Measurements from ENCODE around the gene GMPS.
"Not testable (repeated sequence)": the region's sequence is repeated elsewhere in the genome, so short reads cannot be mapped to it uniquely, and the experiment has no call there.

GMPS gene

GRCh38 chr3:155861476-155862183, 8.8 kb upstream of the GMPS start:
- peaks cover 8% of the 10 kb centered on the region for H3K27me3 Mint-ChIP-seq (ENCODE audit: low read depth, poor library complexity)
- peaks cover 5% of the 10 kb centered on the region for H3K4me1 Mint-ChIP-seq
- H3K36me3 Mint-ChIP-seq (ENCODE audit: low read depth), result no peaks in the 10 kb centered on the region
- no peak overlapping the region for H3K27ac Mint-ChIP-seq
- H3K4me3 Mint-ChIP-seq, result no peak overlapping the region
- H3K9me3 Mint-ChIP-seq, result peaks cover 6% of the 10 kb centered on the region
- DNase-seq, result no peak
- TF ChIP-seq, protein P1, sequence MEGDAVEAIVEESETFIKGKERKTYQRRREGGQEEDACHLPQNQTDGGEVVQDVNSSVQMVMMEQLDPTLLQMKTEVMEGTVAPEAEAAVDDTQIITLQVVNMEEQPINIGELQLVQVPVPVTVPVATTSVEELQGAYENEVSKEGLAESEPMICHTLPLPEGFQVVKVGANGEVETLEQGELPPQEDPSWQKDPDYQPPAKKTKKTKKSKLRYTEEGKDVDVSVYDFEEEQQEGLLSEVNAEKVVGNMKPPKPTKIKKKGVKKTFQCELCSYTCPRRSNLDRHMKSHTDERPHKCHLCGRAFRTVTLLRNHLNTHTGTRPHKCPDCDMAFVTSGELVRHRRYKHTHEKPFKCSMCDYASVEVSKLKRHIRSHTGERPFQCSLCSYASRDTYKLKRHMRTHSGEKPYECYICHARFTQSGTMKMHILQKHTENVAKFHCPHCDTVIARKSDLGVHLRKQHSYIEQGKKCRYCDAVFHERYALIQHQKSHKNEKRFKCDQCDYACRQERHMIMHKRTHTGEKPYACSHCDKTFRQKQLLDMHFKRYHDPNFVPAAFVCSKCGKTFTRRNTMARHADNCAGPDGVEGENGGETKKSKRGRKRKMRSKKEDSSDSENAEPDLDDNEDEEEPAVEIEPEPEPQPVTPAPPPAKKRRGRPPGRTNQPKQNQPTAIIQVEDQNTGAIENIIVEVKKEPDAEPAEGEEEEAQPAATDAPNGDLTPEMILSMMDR (IDR thresholded peaks at IDR 0.05), result no peak

DNA sequence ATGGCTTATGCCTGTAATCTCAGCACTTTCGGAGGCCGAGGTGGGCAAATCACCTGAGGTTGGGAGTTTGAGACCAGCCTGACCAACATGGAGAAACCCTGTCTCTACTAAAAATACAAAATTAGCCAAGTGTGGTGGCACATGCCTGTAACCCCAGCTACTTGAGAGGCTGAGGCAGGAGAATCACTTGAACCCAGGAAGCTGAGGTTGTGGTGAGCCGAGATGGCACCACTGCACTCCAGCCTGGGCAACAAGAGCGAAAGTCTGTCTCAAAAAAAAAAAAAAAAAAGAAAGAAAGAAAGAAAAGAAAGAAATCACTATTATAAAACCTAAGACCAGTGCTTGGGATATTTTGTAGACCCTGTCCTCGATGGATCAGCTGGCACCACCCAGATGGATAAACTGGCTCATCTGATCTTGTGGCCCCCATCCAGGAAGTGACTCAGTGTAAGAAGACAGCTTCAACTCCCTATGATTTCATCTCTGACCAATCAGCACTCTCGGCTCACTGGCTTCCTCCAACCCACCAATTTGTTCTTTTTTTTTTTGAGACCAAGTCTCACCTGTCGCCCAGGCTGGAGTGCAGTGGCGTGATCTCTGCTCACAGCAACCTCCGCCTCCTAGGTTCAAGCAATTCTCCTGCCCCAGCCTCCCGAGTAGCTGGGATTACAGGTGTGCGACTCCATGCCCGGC, 8.0 kb upstream of the GMPS start:
- not testable (repeated sequence) for H3K4me1 Mint-ChIP-seq; H3K36me3 Mint-ChIP-seq (ENCODE audit: low read depth); DNase-seq; H3K27me3 Mint-ChIP-seq (ENCODE audit: low read depth, poor library complexity); H3K27ac Mint-ChIP-seq; H3K4me3 Mint-ChIP-seq; H3K9me3 Mint-ChIP-seq

DNA sequence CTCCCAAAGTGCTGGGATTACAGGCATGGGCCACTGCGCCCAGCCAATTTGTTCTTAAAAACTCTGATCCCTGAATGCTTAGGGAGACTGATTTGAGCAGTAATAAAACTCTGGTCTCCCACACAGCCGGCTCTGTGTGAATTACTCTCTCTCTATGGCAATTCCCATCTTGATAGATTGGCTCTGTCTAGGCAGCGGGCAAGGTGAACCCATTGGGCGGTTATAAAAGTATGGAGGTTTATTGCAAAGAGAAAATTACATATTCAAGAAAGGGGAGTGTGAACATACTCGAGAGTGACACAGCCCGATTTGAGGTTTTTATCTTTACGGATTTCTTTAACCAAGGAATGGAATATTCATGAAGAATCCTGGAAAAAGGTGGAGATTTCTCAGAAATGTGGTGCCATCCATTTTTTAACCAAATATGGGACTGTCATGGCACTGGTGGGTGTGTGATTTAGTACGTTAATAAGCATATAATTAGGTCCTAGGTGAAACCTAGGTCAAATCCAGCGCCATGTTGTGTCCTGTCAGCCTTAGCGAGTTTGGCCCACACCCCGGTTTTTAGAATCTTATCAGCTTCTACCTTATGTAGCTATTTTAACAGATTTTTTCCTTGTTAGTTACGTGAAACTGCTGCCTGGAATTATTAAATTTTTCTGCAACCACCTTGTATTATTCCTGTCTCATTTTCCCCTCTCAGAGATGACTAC, 7.2 kb upstream of the GMPS start:
- peaks cover 6% of the 10 kb centered on the region for H3K9me3 Mint-ChIP-seq
- H3K4me1 Mint-ChIP-seq, result peaks cover 5% of the 10 kb centered on the region
- H3K27ac Mint-ChIP-seq, result no peak overlapping the region
- peaks cover 3% of the 10 kb centered on the region for H3K27me3 Mint-ChIP-seq (ENCODE audit: low read depth, poor library complexity)
- H3K36me3 Mint-ChIP-seq (ENCODE audit: low read depth), result no peaks in the 10 kb centered on the region
- no peak overlapping the region for H3K4me3 Mint-ChIP-seq
- DNase-seq, result no peak
- TF ChIP-seq, protein P1 (IDR thresholded peaks at IDR 0.05), result no peak

DNA sequence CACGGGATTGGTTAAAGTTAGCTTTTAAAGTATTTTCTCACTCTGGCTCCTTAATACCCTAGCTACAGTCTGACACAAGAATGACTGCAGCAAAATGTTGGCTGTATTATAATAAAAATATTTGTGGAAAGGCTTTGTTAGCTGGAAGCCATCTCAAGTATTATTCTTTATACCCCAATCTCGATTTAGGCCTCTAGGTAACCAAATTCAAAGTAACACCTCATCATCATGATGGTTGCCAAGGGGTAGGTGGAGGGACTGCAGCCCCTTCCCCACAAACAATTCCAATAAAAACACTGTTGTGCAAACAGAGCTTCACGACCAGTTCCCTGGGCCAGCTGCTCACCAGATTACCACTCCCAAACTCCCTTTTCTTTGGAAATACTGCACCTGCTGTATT, 759 bp upstream of the GMPS start:
- H3K9me3 Mint-ChIP-seq, result no peaks in the 10 kb centered on the region
- H3K4me3 Mint-ChIP-seq, result peak overlapping the region; percentile 86
- H3K27ac Mint-ChIP-seq, result peak overlapping the region; percentile 99
- H3K4me1 Mint-ChIP-seq, result peaks cover 34% of the 10 kb centered on the region
- H3K36me3 Mint-ChIP-seq (ENCODE audit: low read depth), result peaks cover 17% of the 10 kb centered on the region
- H3K27me3 Mint-ChIP-seq (ENCODE audit: low read depth, poor library complexity), result no peaks in the 10 kb centered on the region
- no peak for DNase-seq
- TF ChIP-seq, protein P1 (IDR thresholded peaks at IDR 0.05), result no peak

DNA sequence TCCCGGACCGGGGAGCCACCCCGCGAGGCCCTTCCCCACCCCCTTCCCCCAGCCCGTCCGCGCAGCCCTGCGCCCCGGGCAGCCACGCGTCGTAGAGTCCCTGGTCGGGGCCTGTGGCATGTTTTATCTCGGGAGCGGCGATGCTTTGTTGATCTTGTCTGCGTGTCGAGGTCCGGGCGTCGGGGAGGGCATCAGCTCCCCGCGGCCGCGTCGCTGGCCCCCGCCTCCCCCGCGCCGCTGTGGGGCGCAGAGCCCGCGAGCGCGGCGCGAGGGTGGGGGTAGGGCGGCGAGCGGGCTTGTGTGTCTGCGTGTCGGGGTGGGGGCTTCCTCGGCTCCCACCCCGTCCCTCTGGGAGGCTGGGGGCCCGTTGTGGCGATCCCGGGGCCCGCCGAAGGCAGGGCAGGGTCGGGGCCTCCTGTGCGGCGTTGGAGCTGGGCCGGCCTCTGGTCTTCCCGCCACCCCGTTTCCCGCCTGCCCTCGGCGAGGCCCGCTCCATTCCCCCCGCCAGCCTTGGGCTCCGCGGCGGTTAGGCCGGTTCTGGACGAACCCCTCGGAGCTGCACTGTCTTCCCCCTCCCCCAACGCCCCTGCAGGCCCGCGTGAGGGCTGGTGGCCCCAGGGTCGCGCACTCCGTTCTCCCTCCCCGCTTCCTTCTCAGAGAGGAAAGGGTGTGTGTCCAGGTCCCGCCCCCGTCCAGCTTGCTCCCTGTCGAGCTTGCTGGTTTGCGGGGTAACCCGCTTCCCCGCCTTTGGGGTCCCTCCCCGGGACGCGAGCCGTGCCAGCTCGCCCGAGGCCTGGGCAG, 695 bp downstream of the GMPS start:
- H3K4me3 Mint-ChIP-seq, result peak overlapping the region; percentile 99
- DNase-seq, result peak; percentile 62
- H3K4me1 Mint-ChIP-seq, result peaks cover 39% of the 10 kb centered on the region
- H3K27me3 Mint-ChIP-seq (ENCODE audit: low read depth, poor library complexity), result no peaks in the 10 kb centered on the region
- H3K36me3 Mint-ChIP-seq (ENCODE audit: low read depth), result peaks cover 17% of the 10 kb centered on the region
- no peaks in the 10 kb centered on the region for H3K9me3 Mint-ChIP-seq
- peak overlapping the region; percentile 98 for H3K27ac Mint-ChIP-seq
- TF ChIP-seq, protein P1 (IDR thresholded peaks at IDR 0.05), result no peak

- TF ChIP-seq, protein P1 (IDR thresholded peaks at IDR 0.05), result no peak
- Mint-ChIP-seq H3K4me1 (peaks cover 41% of the 10 kb centered on the region), H3K4me3 (peak overlapping the region; percentile 99), H3K27ac (peak overlapping the region; percentile 98), H3K36me3 (ENCODE audit: low read depth) (peaks cover 17% of the 10 kb centered on the region), H3K27me3 (ENCODE audit: low read depth, poor library complexity) (no peaks in the 10 kb centered on the region), H3K9me3 (no peaks in the 10 kb centered on the region)
- no peak for DNase-seq
Observed at GRCh38 chr3:155871746-155872158, 1.3 kb downstream of the GMPS start.

Data from nephron progenitor cell (in vitro differentiated cells).